Omental fat pad (tissue), 4 donors: Measurements from ENCODE around the gene AXDND1. TPM values are rescaled to one million over a fixed set of nuclear protein-coding genes. Genes with fewer than 3 reads are reported as not detected.

Experiments
- ATAC-seq: fragments of 150-250 bp; one replicate; pipeline ENCODE4 v1.9.1; 2016; ENCODE audit warnings: mild to moderate bottlenecking, moderate library complexity; ENCODE audit not compliant: low FRiP score
- DNase-seq: peaks from one replicate; pipeline ENCODE4 v3.0.0-alpha.2; 2019; ENCODE audit warnings: low spot score
- CTCF ChIP-seq, 3 donors: fragments of 450-650 bp; IDR thresholded peaks; one replicate each; pipeline ENCODE4 v1.5.1; 2016 to 2017; ENCODE audit warnings: antibody characterized with exemption in 3 of 3, mild to moderate bottlenecking in 3 of 3, moderate library complexity in 2 of 3
- total RNA-seq, 4 donors: library from RNA; depleted of rRNA; stranded (reverse); fragments of >200 nt; gene quantifications; one replicate each; pipeline ENCODE4 v1.1.0, GENCODE V29; 2016

Gene AXDND1
- total RNA-seq, 4 donors from 2014 or later, result 0.25 to 0.28 TPM; not detected in 2

GRCh38 chr1:179576509-179576908 lies 210.7 kb downstream of the AXDND1 start:
- no peak for TF ChIP-seq CTCF (IDR thresholded peaks at IDR 0.05)
- no peak for DNase-seq
- no peak for ATAC-seq

- DNase-seq, result no peak
- TF ChIP-seq CTCF (IDR thresholded peaks at IDR 0.05), result no peak
- no peak for ATAC-seq
Measured at GRCh38 chr1:179583771-179584320, 218.1 kb downstream of the AXDND1 start.

- no peak for TF ChIP-seq CTCF (IDR thresholded peaks at IDR 0.05)
- DNase-seq (no peak), ATAC-seq (peak; percentile 83)
Measured at GRCh38 chr1:179586107-179586823, 220.5 kb downstream of the AXDND1 start.

GRCh38 chr1:179587336-179587735 lies 221.6 kb downstream of the AXDND1 start:
- DNase-seq (no peak), ATAC-seq (no peak)
- no peak for TF ChIP-seq CTCF (IDR thresholded peaks at IDR 0.05)

GRCh38 chr1:179588425-179589024 lies 222.8 kb downstream of the AXDND1 start:
- no peak for ATAC-seq
- TF ChIP-seq CTCF (IDR thresholded peaks at IDR 0.05), result no peak
- DNase-seq, result no peak

- DNase-seq (no peak), ATAC-seq (no peak)
- no peak for TF ChIP-seq CTCF (IDR thresholded peaks at IDR 0.05)
Measured at GRCh38 chr1:179589509-179589908, 223.7 kb downstream of the AXDND1 start.

- no peak for ATAC-seq
- DNase-seq, result no peak
Measured at GRCh38 chr1:179590671-179591070, 224.9 kb downstream of the AXDND1 start.

More at GRCh38 chr1:179590671-179591070, 224.9 kb downstream of the AXDND1 start:
- no peak for TF ChIP-seq CTCF (IDR thresholded peaks at IDR 0.05)
